GM19395 (cell line): ENCODE measurements around the gene GALNT17.
"Not testable (repeated sequence)": the region's sequence is repeated elsewhere in the genome, so short reads cannot be mapped to it uniquely, and the experiment has no call there.

Experiments used
- ATAC-seq: cut with Tn5 transposase; IDR thresholded peaks from one replicate; pipeline ENCODE4 v1.9.1; 2021; ENCODE audit warnings: mild to moderate bottlenecking, moderate library complexity; ENCODE audit not compliant: unreplicated experiment

GALNT17 gene

GRCh38 chr7:71229148-71229547 lies 97.2 kb downstream of the GALNT17 start:
- no peak for ATAC-seq

- ATAC-seq: no peak
Measured at GRCh38 chr7:71229699-71230098, 97.8 kb downstream of the GALNT17 start.

- ATAC-seq: no peak
Measured at GRCh38 chr7:71235253-71235652, 103.3 kb downstream of the GALNT17 start.

- no peak for ATAC-seq
Measured at GRCh38 chr7:71236230-71237105, 104.5 kb downstream of the GALNT17 start.

GRCh38 chr7:71237945-71238344 lies 106.0 kb downstream of the GALNT17 start:
- ATAC-seq: no peak

GRCh38 chr7:71238581-71239295 lies 106.8 kb downstream of the GALNT17 start:
- ATAC-seq: no peak

- ATAC-seq: no peak
Measured at GRCh38 chr7:71239586-71240268, 107.8 kb downstream of the GALNT17 start.

- ATAC-seq: no peak
Measured at GRCh38 chr7:71243736-71244410, 111.9 kb downstream of the GALNT17 start.

GRCh38 chr7:71245038-71245437 lies 113.1 kb downstream of the GALNT17 start:
- ATAC-seq: no peak

- ATAC-seq: no peak
Measured at GRCh38 chr7:71251706-71252105, 119.8 kb downstream of the GALNT17 start.

GRCh38 chr7:71254751-71255150 lies 122.8 kb downstream of the GALNT17 start:
- no peak for ATAC-seq

GRCh38 chr7:71255537-71256178 lies 123.7 kb downstream of the GALNT17 start:
- no peak for ATAC-seq

- ATAC-seq: no peak
Measured at GRCh38 chr7:71261066-71261465, 129.1 kb downstream of the GALNT17 start.

GRCh38 chr7:71262834-71263233 lies 130.9 kb downstream of the GALNT17 start:
- ATAC-seq: not testable (repeated sequence)

GRCh38 chr7:71264005-71264404 lies 132.1 kb downstream of the GALNT17 start:
- no peak for ATAC-seq

- no peak for ATAC-seq
Measured at GRCh38 chr7:71266912-71267311, 135.0 kb downstream of the GALNT17 start.

GRCh38 chr7:71267734-71268469 lies 136.0 kb downstream of the GALNT17 start:
- ATAC-seq: no peak

- ATAC-seq: no peak
Measured at GRCh38 chr7:71270558-71270957, 138.6 kb downstream of the GALNT17 start.

GRCh38 chr7:71271203-71271602 lies 139.3 kb downstream of the GALNT17 start:
- ATAC-seq: no peak
